GM23248 (cell line): ENCODE data around the gene STXBP6.

ENCODE experiments used
- EZH2 ChIP-seq: fragments of 200-600 bp; sonication (generic); IDR thresholded peaks from 2 replicates; pipeline ENCODE4 v1.6.1; 2018; ENCODE audit warnings: antibody characterized with exemption, mild to moderate bottlenecking; ENCODE audit not compliant: insufficient read depth, poor library complexity, severe bottlenecking
- EZH2phosphoT487 ChIP-seq: fragments of 200-600 bp; sonication (generic); IDR thresholded peaks from 2 replicates; pipeline ENCODE4 v1.6.1; 2018; ENCODE audit warnings: antibody characterized with exemption, moderate library complexity, mild to moderate bottlenecking, low read depth; ENCODE audit not compliant: insufficient read depth

- TF ChIP-seq EZH2 (no peak), EZH2phosphoT487 (no peak)
These were observed 139.4 kb downstream of the STXBP6 start for GRCh38 chr14:24910408-24910986.
